Left ventricle myocardium inferior (tissue), 1 donor: ENCODE data around the gene DNAH2. TPM values are rescaled to one million over a fixed set of nuclear protein-coding genes. Genes with fewer than 3 reads are reported as not detected.

Experiments
- DNase-seq: peaks from one replicate; pipeline ENCODE4 v3.0.0-alpha.2; 2020
- H3K27ac ChIP-seq: fragments of 200-600 bp; replicated peaks from 2 replicates; pipeline ENCODE4 v1.8.0; 2021
- H3K27me3 ChIP-seq: fragments of 200-600 bp; 2 replicates; pipeline ENCODE4 v1.8.0; 2021; ENCODE audit warnings: low read depth
- H3K36me3 ChIP-seq: fragments of 200-600 bp; 2 replicates; pipeline ENCODE4 v1.8.0; 2021
- H3K4me1 ChIP-seq: fragments of 200-600 bp; 2 replicates; pipeline ENCODE4 v1.8.0; 2021
- H3K4me3 ChIP-seq: fragments of 200-600 bp; 2 replicates; pipeline ENCODE4 v1.8.0; 2021; ENCODE audit warnings: mild to moderate bottlenecking, moderate library complexity
- H3K9me3 ChIP-seq: fragments of 200-600 bp; replicated peaks from 2 replicates; pipeline ENCODE4 v1.8.0; 2021
- intact Hi-C: fragments of 100-400 bp; cut with micrococcal nuclease; formaldehyde crosslinking; loops from one replicate; pipeline ENCODE4 v1.11.0; 2022
- total RNA-seq: library from RNA; stranded (reverse); fragmentation: NEBNext Ultra II Directional; extraction: Animal tissue kit (Norgen Biotek cat#: 25700); gene quantifications from one replicate; pipeline ENCODE4 v1.2.1, GENCODE V29; 2021
- TF ChIP-seq, protein P1 (sequence below): fragments of 200-600 bp; IDR thresholded peaks from 2 replicates; pipeline ENCODE4 v1.8.0; 2021; ENCODE audit warnings: antibody characterized with exemption, mild to moderate bottlenecking, borderline replicate concordance
- donor health status: DM: no; HTN: yes; CAD: no; lungs with severe emphysema.

DNAH2 gene
- total RNA-seq, 1 donor from 2014 or later, result 0.33 TPM

DNA sequence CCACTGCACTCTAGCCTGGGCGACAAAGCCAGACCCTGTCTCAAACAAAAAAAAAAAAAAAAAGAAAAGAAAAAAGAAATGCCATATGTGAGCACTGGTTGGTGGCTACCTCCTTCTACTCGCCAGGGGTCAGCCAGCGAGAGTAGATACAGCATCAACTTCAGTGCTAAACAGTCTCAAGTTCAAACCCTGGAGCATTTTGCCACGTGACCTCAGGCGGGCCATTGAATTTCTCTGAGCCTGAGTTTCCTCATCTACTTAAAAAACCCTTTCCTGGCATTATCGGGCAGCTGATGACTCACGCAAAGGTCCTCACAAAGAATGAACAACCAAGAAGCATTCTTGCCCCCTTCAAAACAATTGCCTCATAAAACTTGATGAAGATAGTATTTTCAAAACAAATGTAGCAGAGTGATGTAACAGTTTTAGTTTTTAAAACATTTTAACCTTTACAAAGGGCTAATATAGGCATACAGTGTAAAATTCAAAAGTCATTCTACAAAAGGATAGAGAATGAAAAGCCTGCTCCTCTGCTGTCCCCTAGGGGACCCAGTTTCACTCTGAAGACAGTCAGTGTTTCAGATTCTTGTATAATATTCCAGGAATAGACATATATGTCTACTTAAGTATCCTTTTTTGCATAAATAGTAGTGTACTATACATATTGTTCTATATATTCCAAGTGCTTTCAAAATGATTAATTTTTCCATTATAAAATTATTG is 28.4 kb downstream of the DNAH2 start:
- no peaks in the 10 kb centered on the region for H3K36me3 ChIP-seq
- H3K4me1 ChIP-seq, result peaks cover 10% of the 10 kb centered on the region
- TF ChIP-seq, protein P1, sequence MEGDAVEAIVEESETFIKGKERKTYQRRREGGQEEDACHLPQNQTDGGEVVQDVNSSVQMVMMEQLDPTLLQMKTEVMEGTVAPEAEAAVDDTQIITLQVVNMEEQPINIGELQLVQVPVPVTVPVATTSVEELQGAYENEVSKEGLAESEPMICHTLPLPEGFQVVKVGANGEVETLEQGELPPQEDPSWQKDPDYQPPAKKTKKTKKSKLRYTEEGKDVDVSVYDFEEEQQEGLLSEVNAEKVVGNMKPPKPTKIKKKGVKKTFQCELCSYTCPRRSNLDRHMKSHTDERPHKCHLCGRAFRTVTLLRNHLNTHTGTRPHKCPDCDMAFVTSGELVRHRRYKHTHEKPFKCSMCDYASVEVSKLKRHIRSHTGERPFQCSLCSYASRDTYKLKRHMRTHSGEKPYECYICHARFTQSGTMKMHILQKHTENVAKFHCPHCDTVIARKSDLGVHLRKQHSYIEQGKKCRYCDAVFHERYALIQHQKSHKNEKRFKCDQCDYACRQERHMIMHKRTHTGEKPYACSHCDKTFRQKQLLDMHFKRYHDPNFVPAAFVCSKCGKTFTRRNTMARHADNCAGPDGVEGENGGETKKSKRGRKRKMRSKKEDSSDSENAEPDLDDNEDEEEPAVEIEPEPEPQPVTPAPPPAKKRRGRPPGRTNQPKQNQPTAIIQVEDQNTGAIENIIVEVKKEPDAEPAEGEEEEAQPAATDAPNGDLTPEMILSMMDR, result no peak
- no peak overlapping the region for H3K27ac ChIP-seq
- intact Hi-C loops, result loop anchor here (10.0 kb wide), 1 partner anchor 249 kb away; no protein-coding TSS in a partner anchor
- peaks cover 4% of the 10 kb centered on the region for H3K9me3 ChIP-seq
- H3K4me3 ChIP-seq, result no peak overlapping the region
- no peak for DNase-seq
- peaks cover 18% of the 10 kb centered on the region for H3K27me3 ChIP-seq

DNA sequence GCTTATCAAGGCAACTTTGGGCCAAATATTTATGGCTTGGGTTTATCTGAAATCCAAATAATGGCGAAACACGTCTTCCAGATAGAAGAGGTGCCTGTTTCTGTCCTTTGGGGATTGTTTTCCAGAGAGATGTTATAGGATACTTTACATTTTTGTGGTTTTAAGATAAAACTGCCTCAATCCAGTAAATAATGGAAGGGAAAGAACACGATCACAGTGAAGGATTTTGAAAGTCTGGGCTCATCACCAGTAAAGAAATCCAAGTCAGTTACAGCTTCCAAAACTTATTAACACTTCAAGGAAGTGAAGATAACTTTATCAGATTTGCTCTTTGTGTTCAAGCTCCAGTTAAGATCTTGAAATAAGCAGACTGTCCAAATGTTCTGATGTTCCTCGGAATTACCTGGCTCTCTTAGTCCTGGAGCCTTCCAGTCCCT is 30.1 kb downstream of the DNAH2 start:
- Histone ChIP-seq H3K27ac (no peak overlapping the region), H3K36me3 (no peaks in the 10 kb centered on the region), H3K4me1 (peaks cover 16% of the 10 kb centered on the region), H3K27me3 (peaks cover 3% of the 10 kb centered on the region), H3K4me3 (no peak overlapping the region), H3K9me3 (peaks cover 4% of the 10 kb centered on the region)
- TF ChIP-seq, protein P1, result no peak
- intact Hi-C loops, result loop anchor here (10.0 kb wide), 1 partner anchor 247 kb away; no protein-coding TSS in a partner anchor
- DNase-seq, result no peak

DNA sequence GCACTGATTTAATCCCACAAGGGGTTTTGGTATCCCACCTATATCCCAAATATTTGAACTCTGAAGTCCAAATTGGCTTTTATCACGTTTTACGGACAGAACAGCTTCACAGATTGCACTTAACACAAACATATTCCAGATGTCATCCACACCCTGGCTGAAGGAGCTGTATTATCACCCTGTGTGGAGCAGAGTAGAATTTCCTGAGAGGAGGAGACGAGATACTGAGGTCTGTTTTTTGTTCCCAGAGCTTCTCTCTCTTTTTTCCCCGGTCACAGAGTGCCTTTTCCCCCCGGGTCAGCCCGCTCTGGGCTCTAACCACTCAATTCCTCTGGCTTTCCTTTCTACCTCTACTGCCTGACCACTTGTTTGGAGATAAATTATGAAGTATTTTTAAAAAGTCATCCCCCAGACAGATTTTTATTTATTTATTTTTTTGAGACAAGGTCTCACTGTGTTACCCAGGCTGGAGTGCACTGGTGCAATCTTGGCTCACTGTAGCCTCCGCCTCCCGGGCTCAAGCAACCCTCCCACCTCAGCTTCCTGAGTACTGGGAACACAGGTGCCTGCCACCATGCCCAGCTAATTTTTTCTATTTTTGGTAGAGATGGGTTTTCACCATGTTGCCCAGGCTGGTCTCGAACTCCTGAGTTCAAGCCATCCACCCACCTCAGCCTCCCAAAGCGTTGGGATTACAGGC is 30.7 kb downstream of the DNAH2 start:
- H3K36me3 ChIP-seq, result no peaks in the 10 kb centered on the region
- intact Hi-C loops, result loop anchor here (10.0 kb wide), 1 partner anchor 247 kb away; no protein-coding TSS in a partner anchor
- no peak for DNase-seq
- peaks cover 16% of the 10 kb centered on the region for H3K4me1 ChIP-seq
- TF ChIP-seq, protein P1, result no peak
- no peak overlapping the region for H3K4me3 ChIP-seq
- no peaks in the 10 kb centered on the region for H3K27me3 ChIP-seq
- no peak overlapping the region for H3K27ac ChIP-seq
- H3K9me3 ChIP-seq, result peaks cover 4% of the 10 kb centered on the region

DNA sequence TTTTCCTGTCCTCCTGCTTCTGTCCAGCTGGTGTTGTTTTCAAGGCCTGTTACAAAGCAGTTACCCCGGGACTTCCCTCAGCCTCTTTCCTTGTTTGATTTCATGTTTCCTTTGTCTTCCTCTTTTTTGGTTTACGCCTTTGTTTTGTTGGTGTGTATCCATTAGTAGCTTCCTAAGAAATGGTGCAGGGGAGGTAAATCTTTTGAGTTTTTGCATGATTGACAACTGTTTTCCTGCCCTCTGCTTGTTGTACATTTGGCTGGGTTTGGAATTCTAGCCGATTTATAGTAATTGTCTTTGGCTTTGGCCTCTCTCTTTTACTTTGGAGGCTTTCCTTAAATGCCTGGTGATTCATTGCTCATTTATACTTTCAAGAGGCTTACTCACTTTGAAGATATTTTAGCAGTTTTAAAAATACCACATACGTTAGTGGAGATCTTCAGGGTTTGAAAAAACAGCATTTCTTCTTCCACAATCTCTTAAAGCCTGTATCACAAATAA is 32.8 kb downstream of the DNAH2 start:
- DNase-seq, result no peak
- H3K4me1 ChIP-seq, result peaks cover 16% of the 10 kb centered on the region
- intact Hi-C loops, result no loop called here
- no peak overlapping the region for H3K27ac ChIP-seq
- H3K9me3 ChIP-seq, result peaks cover 4% of the 10 kb centered on the region
- H3K36me3 ChIP-seq, result no peaks in the 10 kb centered on the region
- H3K27me3 ChIP-seq, result no peaks in the 10 kb centered on the region
- no peak overlapping the region for H3K4me3 ChIP-seq
- TF ChIP-seq, protein P1, result no peak

DNA sequence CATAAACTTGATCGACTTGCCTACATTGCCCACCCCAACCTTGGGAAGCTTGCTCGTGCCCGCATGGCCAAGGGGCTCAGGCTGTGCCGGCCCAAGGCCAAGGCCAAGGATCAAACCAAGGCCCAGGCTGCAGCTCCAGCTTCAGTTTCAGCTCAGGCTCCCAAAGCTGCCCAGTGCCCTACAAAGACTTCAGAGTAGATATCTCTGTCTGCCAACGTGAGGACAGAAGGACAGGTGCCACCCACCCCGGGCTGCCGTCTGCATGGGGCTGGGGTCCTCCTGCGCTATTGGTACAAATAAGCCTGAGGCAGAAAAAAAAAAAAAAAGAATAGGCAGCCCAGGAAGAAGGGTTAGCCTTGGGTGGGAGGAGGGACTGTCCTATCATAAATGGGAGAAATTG is 37.1 kb downstream of the DNAH2 start:
- Histone ChIP-seq H3K4me3 (no peak overlapping the region), H3K27me3 (no peaks in the 10 kb centered on the region), H3K27ac (no peak overlapping the region), H3K9me3 (peaks cover 4% of the 10 kb centered on the region), H3K4me1 (peaks cover 7% of the 10 kb centered on the region), H3K36me3 (no peaks in the 10 kb centered on the region)
- DNase-seq, result no peak
- TF ChIP-seq, protein P1, result no peak
- intact Hi-C loops, result no loop called here
